Measurements from ENCODE around the gene RAI2.

RAI2 gene

DNA sequence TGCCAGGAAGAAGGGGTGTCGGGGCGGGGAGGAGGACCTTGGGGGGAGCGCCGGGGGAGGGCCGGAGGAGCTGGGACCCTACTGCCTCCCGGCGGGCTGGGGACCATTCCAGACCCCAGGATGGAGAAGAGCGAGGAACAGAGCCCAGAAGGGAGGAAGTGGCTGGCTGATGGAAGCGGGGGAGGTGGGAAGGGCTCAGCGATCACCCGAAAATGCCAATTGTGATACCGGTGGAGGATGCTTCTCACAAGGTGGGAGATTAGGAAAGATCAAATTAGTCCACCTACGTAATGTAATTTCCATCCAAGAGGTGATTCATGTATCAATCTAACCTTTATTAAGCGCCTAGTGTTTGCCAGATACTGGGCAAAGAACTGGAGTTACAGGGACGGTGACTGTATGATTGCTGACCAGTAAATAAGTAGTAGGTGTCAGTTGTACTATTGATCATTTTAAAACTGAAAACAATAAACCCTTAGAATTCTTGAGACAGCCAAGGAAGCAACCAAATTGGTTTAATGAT lies 452 bp upstream of the RAI2 start:
- TF ChIP-seq, protein P1, sequence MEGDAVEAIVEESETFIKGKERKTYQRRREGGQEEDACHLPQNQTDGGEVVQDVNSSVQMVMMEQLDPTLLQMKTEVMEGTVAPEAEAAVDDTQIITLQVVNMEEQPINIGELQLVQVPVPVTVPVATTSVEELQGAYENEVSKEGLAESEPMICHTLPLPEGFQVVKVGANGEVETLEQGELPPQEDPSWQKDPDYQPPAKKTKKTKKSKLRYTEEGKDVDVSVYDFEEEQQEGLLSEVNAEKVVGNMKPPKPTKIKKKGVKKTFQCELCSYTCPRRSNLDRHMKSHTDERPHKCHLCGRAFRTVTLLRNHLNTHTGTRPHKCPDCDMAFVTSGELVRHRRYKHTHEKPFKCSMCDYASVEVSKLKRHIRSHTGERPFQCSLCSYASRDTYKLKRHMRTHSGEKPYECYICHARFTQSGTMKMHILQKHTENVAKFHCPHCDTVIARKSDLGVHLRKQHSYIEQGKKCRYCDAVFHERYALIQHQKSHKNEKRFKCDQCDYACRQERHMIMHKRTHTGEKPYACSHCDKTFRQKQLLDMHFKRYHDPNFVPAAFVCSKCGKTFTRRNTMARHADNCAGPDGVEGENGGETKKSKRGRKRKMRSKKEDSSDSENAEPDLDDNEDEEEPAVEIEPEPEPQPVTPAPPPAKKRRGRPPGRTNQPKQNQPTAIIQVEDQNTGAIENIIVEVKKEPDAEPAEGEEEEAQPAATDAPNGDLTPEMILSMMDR (IDR thresholded peaks at IDR 0.05; ENCODE audit: low read depth, low read length, missing control alignments), result no peak
- no peak for DNase-seq (ENCODE audit: extremely low read depth, low read depth)
- no peak overlapping the region for H3K4me3 ChIP-seq (replicated peaks; ENCODE audit: low read depth, low read length)

DNA sequence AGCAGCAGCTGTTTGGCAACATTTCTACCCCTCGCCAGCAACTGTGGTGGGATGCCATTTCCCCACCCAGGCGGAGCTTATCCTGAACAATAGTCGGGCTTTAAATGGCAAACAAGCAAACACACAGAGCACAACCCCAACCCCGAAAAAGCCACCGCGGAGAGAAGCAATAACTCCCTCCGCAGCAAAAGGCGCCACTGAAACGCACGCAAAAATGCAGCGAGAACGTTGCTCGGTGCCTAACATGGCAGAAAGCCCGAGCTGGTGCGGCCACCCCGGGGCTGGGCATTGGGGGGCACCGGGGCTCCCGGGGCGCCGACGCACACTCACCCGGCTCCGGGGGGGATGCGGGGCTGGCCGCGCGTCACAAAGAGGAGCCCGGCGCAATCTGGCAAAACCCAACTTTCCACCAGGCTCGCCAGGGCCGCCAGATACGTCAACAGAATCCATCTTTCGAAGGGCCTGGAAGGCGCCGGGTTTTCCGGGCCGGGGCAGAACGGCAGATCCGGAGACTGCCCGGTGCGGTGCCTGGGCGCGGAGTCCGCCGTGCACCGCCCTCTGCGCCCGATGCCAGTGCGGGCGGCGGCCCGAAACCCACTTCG lies 818 bp downstream of the RAI2 start:
- H3K4me3 ChIP-seq (replicated peaks; ENCODE audit: low read depth, low read length), result no peak overlapping the region
- no peak for DNase-seq (ENCODE audit: extremely low read depth, low read depth)
- TF ChIP-seq, protein P1 (IDR thresholded peaks at IDR 0.05; ENCODE audit: low read depth, low read length, missing control alignments), result no peak

DNA sequence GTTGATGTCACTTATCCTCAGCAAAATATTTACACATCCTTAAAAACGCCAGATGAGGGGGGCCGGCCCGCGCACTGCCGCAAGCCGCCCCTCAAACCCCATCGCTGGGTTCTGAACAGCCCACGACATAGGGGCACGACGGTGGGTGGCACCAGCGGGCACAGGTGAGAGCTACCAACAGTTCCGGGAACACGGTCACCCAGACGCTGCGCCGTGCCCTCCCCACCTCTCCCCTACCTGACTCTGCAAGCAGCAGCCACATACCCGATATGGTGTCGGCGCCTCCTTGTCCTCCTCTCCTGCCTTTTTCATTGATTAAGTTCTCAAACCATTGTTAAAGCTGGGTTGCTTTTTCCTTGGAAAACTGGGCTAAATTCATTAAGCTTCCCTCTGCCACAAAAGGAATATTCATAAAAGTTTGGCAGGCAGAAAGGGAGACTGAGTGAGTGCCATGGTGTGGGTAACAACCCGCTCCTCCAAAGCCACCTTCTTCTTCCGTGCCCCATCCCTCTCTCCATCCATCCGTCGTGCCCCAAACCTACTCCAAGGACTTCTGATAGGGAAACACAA lies 1.4 kb downstream of the RAI2 start:
- H3K4me3 ChIP-seq (replicated peaks; ENCODE audit: low read depth, low read length), result no peak overlapping the region
- TF ChIP-seq, protein P1 (IDR thresholded peaks at IDR 0.05; ENCODE audit: low read depth, low read length, missing control alignments), result no peak
- DNase-seq (ENCODE audit: extremely low read depth, low read depth), result no peak

DNA sequence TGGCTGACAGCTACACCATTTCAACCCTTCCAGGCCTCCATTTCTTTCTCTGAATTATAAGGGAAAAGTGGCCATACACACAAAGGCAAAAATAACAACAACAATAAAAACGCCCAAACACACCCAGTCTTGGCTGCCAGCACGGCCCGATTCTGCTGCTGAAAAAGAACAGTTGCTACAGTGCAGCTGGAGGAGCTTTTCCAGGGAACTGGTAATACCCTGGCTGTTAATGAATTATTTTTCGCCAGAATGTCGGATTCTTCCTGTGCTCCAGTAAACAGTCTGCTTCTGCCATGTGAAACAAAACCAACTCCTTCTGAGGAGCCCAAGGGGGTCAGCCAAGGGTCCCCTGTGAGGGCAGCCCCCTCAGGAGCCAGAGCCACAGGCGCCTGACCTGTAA lies 6.6 kb downstream of the RAI2 start:
- no peak for DNase-seq (ENCODE audit: extremely low read depth, low read depth)
- H3K4me3 ChIP-seq (replicated peaks; ENCODE audit: low read depth, low read length), result no peak overlapping the region
- TF ChIP-seq, protein P1 (IDR thresholded peaks at IDR 0.05; ENCODE audit: low read depth, low read length, missing control alignments), result no peak

DNA sequence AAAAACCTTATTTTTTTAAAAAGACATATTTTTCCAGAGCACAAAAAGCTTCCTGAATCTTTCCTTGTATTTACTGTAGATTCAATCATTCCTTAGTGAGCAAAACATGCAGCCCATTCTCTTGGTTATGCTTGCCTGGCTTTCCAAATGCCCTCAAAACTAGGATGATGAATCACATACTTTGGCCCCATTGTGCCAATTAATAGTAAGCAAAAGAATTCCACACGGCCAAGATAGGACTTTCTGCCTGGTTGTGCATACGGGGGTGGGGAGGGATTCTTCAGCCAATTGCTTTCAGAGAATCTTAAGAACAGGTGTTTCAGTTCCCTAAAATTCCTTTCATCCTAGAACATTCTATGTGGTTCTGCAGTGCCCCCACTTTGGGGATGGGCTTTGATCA lies 7.0 kb downstream of the RAI2 start:
- no peak overlapping the region for H3K4me3 ChIP-seq (replicated peaks; ENCODE audit: low read depth, low read length)
- no peak for DNase-seq (ENCODE audit: extremely low read depth, low read depth)
- TF ChIP-seq, protein P1 (IDR thresholded peaks at IDR 0.05; ENCODE audit: low read depth, low read length, missing control alignments), result no peak

DNA sequence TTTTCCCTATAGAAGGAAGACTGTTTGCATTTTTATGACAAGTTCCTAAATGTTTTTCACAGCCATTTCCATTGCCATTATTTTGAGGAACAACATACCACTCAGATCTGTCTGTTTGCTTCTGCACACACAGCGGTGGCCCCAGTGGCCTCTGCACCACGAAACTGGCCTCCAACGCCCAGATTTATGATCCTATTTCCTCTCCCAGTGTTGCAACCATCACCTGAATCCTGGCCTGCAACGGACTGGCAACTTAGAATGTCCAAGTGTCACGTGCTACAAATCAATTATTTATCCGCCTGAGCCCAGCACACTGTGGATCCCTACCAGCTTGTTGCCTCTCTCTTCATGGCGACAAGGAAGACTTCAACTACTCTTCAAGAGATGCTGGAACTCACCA lies 9.2 kb downstream of the RAI2 start:
- DNase-seq (ENCODE audit: extremely low read depth, low read depth), result no peak
- TF ChIP-seq, protein P1 (IDR thresholded peaks at IDR 0.05; ENCODE audit: low read depth, low read length, missing control alignments), result no peak
- no peak overlapping the region for H3K4me3 ChIP-seq (replicated peaks; ENCODE audit: low read depth, low read length)

Measured in HFF-Myc (cell line).